Body of pancreas (tissue), 4 donors: ENCODE results near the gene ALPP.
"Not testable (repeated sequence)": the region's sequence is repeated elsewhere in the genome, so short reads cannot be mapped to it uniquely, and the experiment has no call there.

Experiments used
- CTCF ChIP-seq, 7 experiments: fragments of 450-650 bp in 4 of 7; fragments of 200-600 bp in 3 of 7; sonication (generic) in 3 of 7; IDR thresholded peaks; one replicate each; pipeline ENCODE4 v1.5.1; 2016 to 2019; ENCODE audit warnings: antibody characterized with exemption in 7 of 7
- POLR2A ChIP-seq, 3 donors: fragments of 450-650 bp; IDR thresholded peaks; one replicate each; pipeline ENCODE4 v1.6.1; 2016; ENCODE audit warnings: antibody characterized with exemption in 3 of 3, mild to moderate bottlenecking in 2 of 3

- not testable (repeated sequence) for TF ChIP-seq CTCF, POLR2A (IDR thresholded peaks at IDR 0.05)
These were observed 43.7 kb upstream of the ALPP start for GRCh38 chr2:232334885-232335205.
